ACC112 (cell line): ENCODE data around the gene MPZL1.

Source experiments
- H2AFZ ChIP-seq: fragments of 200-600 bp; sonication (generic); one replicate; pipeline ENCODE4 v1.6.0; 2017; ENCODE audit warnings: antibody characterized with exemption, low read length; ENCODE audit not compliant: unreplicated experiment
- H3K27ac ChIP-seq: fragments of 200-600 bp; sonication (generic); 2 replicates; pipeline ENCODE4 v1.5.1; 2014; ENCODE audit warnings: low read depth, mild to moderate bottlenecking, antibody characterized with exemption, low read length, moderate library complexity
- H3K27me3 ChIP-seq: fragments of 200-600 bp; sonication (generic); 2 replicates; pipeline ENCODE4 v1.6.1; 2014; ENCODE audit warnings: mild to moderate bottlenecking, antibody characterized with exemption, low read length, moderate library complexity, mixed read lengths; ENCODE audit not compliant: insufficient read depth
- H3K36me3 ChIP-seq: fragments of 200-600 bp; sonication (generic); 2 replicates; pipeline ENCODE4 v1.6.1; 2016; ENCODE audit warnings: mild to moderate bottlenecking, antibody characterized with exemption, low read length, moderate library complexity, mixed read lengths; ENCODE audit not compliant: insufficient read depth
- H3K4me1 ChIP-seq: fragments of 200-600 bp; sonication (generic); one replicate; pipeline ENCODE4 v1.6.1; 2016; ENCODE audit warnings: low read length, mixed read lengths; ENCODE audit not compliant: insufficient read depth, unreplicated experiment, control insufficient read depth
- H3K4me3 ChIP-seq: fragments of 200-600 bp; sonication (generic); 2 replicates; pipeline ENCODE4 v1.5.1; 2014; ENCODE audit warnings: mild to moderate bottlenecking, low read depth, low read length
- H3K79me2 ChIP-seq: fragments of 200-600 bp; sonication (generic); one replicate; pipeline ENCODE4 v1.6.0; 2016; ENCODE audit warnings: low read length; ENCODE audit not compliant: control insufficient read depth, unreplicated experiment, insufficient read depth

Gene MPZL1

DNA sequence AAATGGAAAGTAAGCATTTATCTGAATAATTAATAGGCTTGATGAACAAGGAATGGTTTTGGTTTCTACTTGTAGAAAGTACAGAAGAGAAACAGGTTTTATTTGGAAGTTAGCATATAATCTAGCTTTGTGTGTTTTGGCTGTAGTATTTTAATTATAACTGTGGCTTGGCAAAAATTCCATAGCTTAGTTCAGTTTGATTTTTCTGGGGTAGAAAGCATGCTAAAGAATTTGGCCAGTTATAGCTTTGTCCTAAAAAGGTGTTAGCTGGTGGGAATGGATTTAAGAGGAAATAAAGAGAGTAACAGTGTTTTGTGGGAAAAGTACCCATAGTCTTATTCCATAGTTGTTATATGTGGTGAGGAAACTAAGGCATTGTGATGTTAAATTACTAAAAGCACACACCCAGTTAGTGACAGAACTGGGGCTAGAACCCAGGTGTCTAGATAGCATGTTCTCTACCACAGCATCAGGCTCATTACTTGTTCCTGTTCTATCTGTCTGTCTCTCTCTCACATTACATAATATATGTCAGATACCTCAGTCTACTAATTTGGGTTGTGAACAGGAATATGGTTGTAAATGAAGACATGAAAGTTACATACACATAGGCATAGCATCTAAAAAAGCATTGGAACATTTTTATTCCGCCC, 55.0 kb downstream of the MPZL1 start:
- Histone ChIP-seq H2AFZ (no peak overlapping the region), H3K4me3 (no peak overlapping the region), H3K4me1 (peaks cover 24% of the 10 kb centered on the region), H3K27me3 (no peaks in the 10 kb centered on the region), H3K79me2 (peaks cover 10% of the 10 kb centered on the region), H3K27ac (no peak overlapping the region), H3K36me3 (peaks cover 39% of the 10 kb centered on the region)

DNA sequence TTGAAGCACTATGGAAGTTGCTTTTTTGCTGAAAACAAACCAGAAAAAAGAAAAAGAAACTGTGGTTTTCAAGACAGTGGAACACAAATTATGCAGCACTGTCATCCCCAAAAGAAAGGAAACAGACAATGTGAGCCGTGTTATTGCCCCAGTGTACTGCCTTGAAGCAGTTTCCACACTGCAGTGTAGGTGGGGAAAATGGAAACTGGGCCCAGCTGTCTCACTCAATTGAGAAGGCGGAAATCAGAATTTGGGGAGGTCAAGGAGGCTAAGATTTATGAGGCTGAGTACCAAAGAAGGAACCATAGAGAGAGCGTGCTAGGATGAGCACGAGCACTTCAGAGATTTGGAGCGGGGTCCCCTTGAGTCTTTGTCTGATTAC, 55.5 kb downstream of the MPZL1 start:
- no peaks in the 10 kb centered on the region for H3K27me3 ChIP-seq
- H3K4me3 ChIP-seq = no peak overlapping the region
- H3K27ac ChIP-seq = no peak overlapping the region
- H2AFZ ChIP-seq = no peak overlapping the region
- H3K36me3 ChIP-seq = peaks cover 39% of the 10 kb centered on the region
- H3K4me1 ChIP-seq = peaks cover 24% of the 10 kb centered on the region
- H3K79me2 ChIP-seq = peaks cover 10% of the 10 kb centered on the region

DNA sequence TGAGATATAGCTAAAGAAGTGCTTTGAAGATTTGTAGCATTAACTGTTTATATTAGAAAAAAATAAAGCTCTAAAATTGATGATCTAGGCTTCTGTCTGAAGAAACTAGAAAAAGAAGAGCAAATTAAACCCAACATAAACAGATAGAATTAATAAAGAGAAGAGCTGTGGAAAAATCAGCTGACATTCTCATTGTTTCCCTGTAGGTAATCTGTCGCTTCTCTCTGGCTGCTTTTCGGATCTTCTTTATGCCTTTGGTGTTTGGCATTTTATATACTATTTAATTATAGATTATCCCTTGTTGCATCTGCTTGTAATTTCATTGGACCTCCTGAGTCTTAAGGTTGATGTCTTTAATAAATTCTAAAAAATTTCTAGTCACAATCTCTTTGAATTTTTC, 59.8 kb downstream of the MPZL1 start:
- no peaks in the 10 kb centered on the region for H3K27me3 ChIP-seq
- peaks cover 6% of the 10 kb centered on the region for H3K79me2 ChIP-seq
- no peaks in the 10 kb centered on the region for H3K4me1 ChIP-seq
- H3K36me3 ChIP-seq = peaks cover 35% of the 10 kb centered on the region
- no peak overlapping the region for H2AFZ ChIP-seq
- H3K27ac ChIP-seq = no peak overlapping the region
- no peak overlapping the region for H3K4me3 ChIP-seq

DNA sequence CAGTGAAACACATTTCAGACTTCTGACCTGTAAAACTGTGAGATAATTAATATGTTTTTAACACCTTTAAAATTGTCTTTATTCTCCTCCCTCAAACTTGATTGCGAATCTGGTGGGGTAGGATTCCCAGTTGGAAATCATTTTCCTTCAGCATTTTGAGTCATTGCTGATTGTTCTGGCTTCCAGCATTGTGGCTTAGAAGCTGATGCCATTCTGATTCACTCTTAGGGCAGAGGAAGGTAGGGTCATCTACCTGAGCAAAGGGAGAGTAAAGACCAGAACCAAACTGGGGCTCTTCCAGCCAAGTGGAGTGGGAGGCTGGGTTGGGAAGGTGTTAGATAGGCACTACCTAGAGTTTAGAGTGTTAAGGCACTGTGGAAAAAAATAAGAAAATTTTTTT, 61.2 kb downstream of the MPZL1 start:
- Histone ChIP-seq H3K79me2 (no peaks in the 10 kb centered on the region), H3K4me1 (no peaks in the 10 kb centered on the region), H3K4me3 (no peak overlapping the region), H2AFZ (no peak overlapping the region), H3K27ac (no peak overlapping the region), H3K36me3 (peaks cover 28% of the 10 kb centered on the region), H3K27me3 (no peaks in the 10 kb centered on the region)

DNA sequence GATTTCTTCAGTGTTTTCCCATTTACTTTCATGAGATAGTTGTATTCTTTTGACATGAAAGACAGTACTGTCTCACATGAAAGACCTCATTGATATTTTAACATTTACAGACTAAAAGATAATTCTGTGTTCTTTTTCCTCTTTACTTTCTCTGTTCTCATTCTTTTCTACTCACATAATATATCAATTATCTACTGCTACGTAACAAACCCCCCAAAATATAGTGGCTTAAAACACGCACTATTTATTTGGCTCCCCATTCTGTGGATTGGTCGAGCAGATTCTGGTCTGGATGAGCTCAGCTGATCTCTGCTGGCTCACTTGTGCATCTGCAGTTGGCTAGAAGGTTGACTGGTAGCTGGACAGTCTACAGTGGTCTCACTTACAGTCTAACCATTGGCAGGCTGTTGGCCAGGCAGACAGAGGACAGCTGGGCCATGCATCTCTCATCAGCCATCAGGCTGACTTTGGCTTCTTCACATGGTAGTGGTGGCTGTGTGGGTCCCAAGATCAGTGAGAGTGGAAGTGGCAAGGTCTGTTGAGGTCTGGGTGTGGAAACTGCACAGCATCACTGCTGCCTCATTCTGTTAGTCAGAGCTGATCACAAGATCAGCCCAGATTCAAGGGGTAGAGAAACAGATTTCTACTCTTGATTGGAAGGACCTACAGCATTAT, 63.2 kb downstream of the MPZL1 start:
- no peak overlapping the region for H2AFZ ChIP-seq
- H3K4me1 ChIP-seq = peaks cover 6% of the 10 kb centered on the region
- H3K4me3 ChIP-seq = no peak overlapping the region
- no peak overlapping the region for H3K27ac ChIP-seq
- no peaks in the 10 kb centered on the region for H3K27me3 ChIP-seq
- no peaks in the 10 kb centered on the region for H3K79me2 ChIP-seq
- H3K36me3 ChIP-seq = peaks cover 23% of the 10 kb centered on the region

DNA sequence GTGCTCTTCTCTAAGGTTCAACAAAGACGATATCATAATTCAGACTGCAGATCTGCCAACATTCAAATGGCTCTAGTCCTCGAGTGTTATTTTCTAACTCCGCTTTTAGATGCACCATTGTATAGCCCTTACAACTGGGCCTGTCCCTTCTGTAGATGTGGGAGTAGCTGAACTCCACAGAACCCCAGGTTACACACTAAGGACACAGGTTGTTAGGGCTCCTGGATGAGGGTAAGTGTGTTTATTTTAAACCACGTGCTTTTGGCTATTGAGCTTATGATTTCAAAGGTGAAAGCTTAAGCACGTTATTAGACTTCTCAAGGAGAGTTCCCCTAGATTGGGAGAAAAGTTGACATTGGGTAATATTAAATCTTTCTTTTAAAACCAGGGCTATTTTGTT, 64.7 kb downstream of the MPZL1 start:
- H2AFZ ChIP-seq = no peak overlapping the region
- H3K4me1 ChIP-seq = peaks cover 13% of the 10 kb centered on the region
- peaks cover 12% of the 10 kb centered on the region for H3K36me3 ChIP-seq
- no peak overlapping the region for H3K4me3 ChIP-seq
- no peaks in the 10 kb centered on the region for H3K79me2 ChIP-seq
- no peaks in the 10 kb centered on the region for H3K27me3 ChIP-seq
- H3K27ac ChIP-seq = no peak overlapping the region

DNA sequence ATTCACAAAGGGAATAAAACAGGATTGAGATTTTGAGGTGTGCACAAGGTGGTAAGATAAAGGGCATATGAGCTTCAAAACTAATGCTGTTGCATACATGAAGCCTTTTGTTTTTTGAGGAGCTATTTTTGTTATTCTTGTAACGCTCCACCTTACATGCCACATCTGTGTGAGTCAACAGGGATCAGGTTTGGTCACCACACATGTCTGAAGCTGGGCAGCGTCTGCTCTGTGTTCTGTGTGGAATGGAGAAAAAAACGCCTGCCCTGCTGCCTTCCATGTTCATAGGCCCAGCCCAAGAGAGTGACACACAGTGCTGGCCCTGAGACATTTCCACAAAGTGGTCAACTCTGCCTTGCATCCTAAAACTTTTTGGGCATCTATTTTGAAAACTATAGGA, 67.7 kb downstream of the MPZL1 start:
- Histone ChIP-seq H2AFZ (no peak overlapping the region), H3K79me2 (no peaks in the 10 kb centered on the region), H3K36me3 (peaks cover 12% of the 10 kb centered on the region), H3K4me1 (peaks cover 29% of the 10 kb centered on the region), H3K4me3 (no peak overlapping the region), H3K27me3 (no peaks in the 10 kb centered on the region), H3K27ac (no peak overlapping the region)

DNA sequence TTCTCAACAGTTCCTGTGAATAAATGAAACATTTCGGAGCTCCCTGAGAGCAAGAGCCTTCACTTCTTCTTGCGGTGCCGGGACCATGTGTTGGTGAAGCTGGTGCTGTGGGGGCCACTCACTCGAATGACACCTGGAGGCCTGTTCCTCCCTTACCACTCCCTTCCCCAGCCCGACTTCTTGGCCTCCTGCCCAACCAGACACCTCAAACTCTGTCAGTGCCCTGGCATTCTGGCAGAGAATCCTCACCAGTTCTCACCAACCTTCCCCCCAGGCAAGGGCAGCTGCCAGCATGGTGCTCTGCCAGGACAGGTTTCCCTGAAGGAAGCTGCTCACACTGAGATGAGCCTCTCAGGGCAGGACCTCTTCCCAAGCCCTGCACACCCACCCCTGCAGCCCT, 68.3 kb downstream of the MPZL1 start:
- Histone ChIP-seq H3K36me3 (peaks cover 7% of the 10 kb centered on the region), H2AFZ (no peak overlapping the region), H3K79me2 (no peaks in the 10 kb centered on the region), H3K4me3 (no peak overlapping the region), H3K27ac (no peak overlapping the region), H3K27me3 (no peaks in the 10 kb centered on the region), H3K4me1 (peaks cover 32% of the 10 kb centered on the region)

DNA sequence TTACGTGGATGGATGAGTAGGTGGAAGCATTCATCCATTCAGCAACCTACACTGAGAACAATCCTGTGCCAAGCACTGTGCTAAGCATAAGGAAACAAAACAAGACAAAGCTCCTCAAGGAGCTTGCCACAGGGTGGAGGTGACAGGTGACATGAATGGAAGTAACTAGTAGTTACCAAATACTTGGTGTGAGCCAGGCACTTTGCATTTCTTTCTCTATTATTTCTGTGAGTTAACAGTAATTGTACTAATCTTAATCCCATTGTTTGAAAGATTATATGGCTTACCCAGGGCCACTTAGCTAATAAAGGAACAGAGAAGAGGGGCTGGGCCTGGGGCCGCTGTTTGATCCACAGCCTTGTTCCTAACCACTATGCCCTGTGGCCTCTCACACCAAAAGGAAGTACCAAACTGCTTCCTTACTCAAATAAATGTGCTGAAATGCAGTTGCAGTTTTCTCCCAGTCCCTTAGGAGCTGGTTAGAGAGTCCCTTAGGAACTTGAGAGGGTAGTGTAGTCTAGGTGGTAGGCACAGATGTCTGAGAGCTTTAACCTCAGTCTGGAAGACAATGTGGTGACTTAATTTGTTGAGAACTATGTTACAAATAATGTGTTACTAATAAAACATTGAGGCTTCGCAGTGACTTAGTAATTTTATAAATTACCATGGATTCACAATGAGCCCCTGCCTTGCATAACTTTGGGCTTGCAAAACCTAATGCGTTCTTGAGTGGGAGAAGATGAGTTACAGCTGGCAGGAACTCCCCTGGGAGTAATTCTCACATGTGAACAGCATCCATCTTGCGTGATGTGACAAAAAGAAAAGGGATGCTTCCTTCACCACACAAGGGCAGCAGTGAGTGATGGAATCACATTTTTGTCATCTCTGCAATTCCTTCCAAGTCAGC, 69.8 kb downstream of the MPZL1 start:
- H3K79me2 ChIP-seq = no peaks in the 10 kb centered on the region
- H3K36me3 ChIP-seq = peaks cover 7% of the 10 kb centered on the region
- no peaks in the 10 kb centered on the region for H3K27me3 ChIP-seq
- no peak overlapping the region for H3K4me3 ChIP-seq
- no peak overlapping the region for H2AFZ ChIP-seq
- peaks cover 46% of the 10 kb centered on the region for H3K4me1 ChIP-seq
- peak overlapping the region; percentile 78 for H3K27ac ChIP-seq

DNA sequence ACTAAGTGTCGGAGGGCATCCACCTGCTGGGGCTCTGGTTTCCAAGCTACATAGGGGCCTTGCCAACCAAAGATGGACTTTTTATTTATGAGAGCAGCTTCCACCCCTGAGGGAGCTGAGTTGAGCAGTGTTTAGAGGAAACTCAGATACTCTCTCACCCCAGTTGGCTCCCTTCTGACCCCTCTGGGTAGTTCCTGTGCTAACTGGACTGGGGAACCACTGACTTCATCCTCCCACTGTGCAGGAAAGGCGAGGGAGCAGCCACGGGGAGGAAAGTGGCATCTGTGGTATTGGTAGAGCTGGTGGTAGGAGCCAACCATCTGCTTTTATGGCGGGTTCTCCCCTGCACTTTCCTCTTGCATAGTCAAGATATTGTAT, 70.4 kb downstream of the MPZL1 start:
- Histone ChIP-seq H3K27me3 (no peaks in the 10 kb centered on the region), H3K27ac (peak overlapping the region; percentile 78), H3K4me1 (peaks cover 50% of the 10 kb centered on the region)

More for the DNA sequence above, 70.4 kb downstream of the MPZL1 start:
- no peak overlapping the region for H3K4me3 ChIP-seq
- H2AFZ ChIP-seq = no peak overlapping the region
- H3K36me3 ChIP-seq = peaks cover 6% of the 10 kb centered on the region
- no peaks in the 10 kb centered on the region for H3K79me2 ChIP-seq
